GM23338 (cell line): ENCODE data around the gene ATOH8.

Experiments
- CTCF ChIP-seq, 2 experiments: fragments of 200-600 bp in 1 of 2; sonication (generic) in 1 of 2; conservative IDR thresholded peaks; 2 replicates each; pipeline versions ENCODE4 v1.5.1 to v1.6.1; 2016 to 2017; ENCODE audit warnings: antibody characterized with exemption in 2 of 2, low read depth in 2 of 2, mild to moderate bottlenecking in 2 of 2, moderate library complexity in 1 of 2
- EZH2phosphoT487 ChIP-seq: fragments of 200-600 bp; sonication (generic); IDR thresholded peaks from one replicate; pipeline ENCODE4 v1.8.1; 2018; ENCODE audit warnings: antibody characterized with exemption; ENCODE audit not compliant: unreplicated experiment

DNA sequence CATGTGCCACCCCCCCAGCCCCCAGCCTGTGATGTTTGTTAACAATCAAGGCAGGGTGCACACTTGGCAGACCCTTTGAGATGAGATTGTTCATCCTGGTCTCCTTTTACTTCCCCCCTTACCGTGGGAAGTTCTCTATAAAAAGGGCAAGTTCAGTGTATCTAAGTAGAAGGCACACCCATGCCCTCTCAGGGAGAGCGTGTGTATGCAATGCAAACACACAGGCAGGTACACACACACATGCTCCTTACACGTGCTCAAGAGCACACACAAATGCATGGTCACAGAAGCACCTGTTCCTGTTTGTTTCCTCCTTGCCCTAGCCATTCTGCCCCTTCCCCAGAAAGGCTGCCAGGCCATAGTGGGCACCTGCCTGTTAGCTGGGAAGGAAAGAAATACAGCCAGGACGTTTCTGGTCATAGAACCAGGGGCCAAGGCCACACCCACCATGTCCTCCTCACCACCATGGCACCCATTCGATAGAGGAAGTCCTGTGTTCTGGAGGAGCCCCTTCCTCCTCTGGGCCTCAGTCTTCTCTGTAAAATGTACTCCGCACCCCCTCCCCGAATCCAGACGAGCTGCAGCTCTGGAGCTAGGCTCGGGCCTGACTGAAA, 3.1 kb downstream of the ATOH8 start:
- TF ChIP-seq CTCF (conservative IDR thresholded peaks at IDR 0.05; ENCODE audit: low read depth in 2 of 2) = no peak
- no peak for TF ChIP-seq EZH2phosphoT487
